ENCODE results near the gene NOL12.

Gene NOL12

GRCh38 chr22:37669586-37669985, 16.6 kb upstream of the NOL12 start:
- H3K27ac ChIP-seq = no peak overlapping the region
- TF ChIP-seq CTCF (IDR thresholded peaks at IDR 0.05) = no peak
- no peak for TF ChIP-seq ZFX (IDR thresholded peaks at IDR 0.05; ENCODE audit: borderline replicate concordance)

- H3K27ac ChIP-seq = no peak overlapping the region
- TF ChIP-seq CTCF (IDR thresholded peaks at IDR 0.05) (no peak), ZFX (IDR thresholded peaks at IDR 0.05; ENCODE audit: borderline replicate concordance) (no peak)
These were observed 13.8 kb upstream of the NOL12 start for GRCh38 chr22:37672206-37672919.

GRCh38 chr22:37672920-37673455, 13.2 kb upstream of the NOL12 start:
- TF ChIP-seq ZFX (IDR thresholded peaks at IDR 0.05; ENCODE audit: borderline replicate concordance) (no peak), CTCF (IDR thresholded peaks at IDR 0.05) (no peak)
- no peak overlapping the region for H3K27ac ChIP-seq

GRCh38 chr22:37674248-37674647, 11.9 kb upstream of the NOL12 start:
- peak overlapping the region; percentile 94 for H3K27ac ChIP-seq
- TF ChIP-seq ZFX (IDR thresholded peaks at IDR 0.05; ENCODE audit: borderline replicate concordance) (no peak), CTCF (IDR thresholded peaks at IDR 0.05) (no peak)

GRCh38 chr22:37674951-37675929, 10.9 kb upstream of the NOL12 start, which contains the start of gene LGALS1:
LGALS1 (plus strand) TSS chr22:37675636; CDS start chr22:37675703, 67 bp downstream.
- H3K27ac ChIP-seq = peak within 1 kb of the TSS; percentile 94
- TF ChIP-seq CTCF (IDR thresholded peaks at IDR 0.05) = peak; percentile 29
- no peak for TF ChIP-seq ZFX (IDR thresholded peaks at IDR 0.05; ENCODE audit: borderline replicate concordance)

GRCh38 chr22:37675930-37676735, 10.0 kb upstream of the NOL12 start:
- peak overlapping the region; percentile 94 for H3K27ac ChIP-seq
- TF ChIP-seq ZFX (IDR thresholded peaks at IDR 0.05; ENCODE audit: borderline replicate concordance) = no peak
- TF ChIP-seq CTCF (IDR thresholded peaks at IDR 0.05) = no peak

Measured in 22Rv1 (cell line).